ENCODE data around the gene ARID2.

The ARID2 gene

GRCh38 chr12:45933504-45933903, 204.0 kb downstream of the ARID2 start:
- no peak for DNase-seq (ENCODE audit: low read depth)

- no peak for DNase-seq (ENCODE audit: low read depth)
Measured at GRCh38 chr12:45934956-45935355, 205.4 kb downstream of the ARID2 start.

DNA sequence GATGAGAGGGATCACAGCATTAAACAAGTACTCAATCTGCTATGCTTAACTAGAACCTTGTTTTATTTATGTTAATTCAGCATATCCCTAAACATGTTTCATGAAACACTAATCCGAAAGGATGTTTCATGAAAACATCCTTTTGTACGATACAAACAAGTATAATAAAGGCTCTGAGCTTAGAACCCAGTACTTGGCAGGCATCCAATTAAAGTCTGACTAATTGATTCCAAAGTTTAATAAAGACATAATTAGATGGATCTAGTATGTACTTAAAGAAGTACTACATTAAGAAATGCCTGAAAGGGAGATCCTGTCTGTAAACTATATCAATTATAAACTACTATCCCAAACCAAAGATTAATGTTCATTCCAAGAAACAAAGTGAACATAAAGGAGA, 209.1 kb downstream of the ARID2 start:
- no peak for DNase-seq (ENCODE audit: low read depth)

DNA sequence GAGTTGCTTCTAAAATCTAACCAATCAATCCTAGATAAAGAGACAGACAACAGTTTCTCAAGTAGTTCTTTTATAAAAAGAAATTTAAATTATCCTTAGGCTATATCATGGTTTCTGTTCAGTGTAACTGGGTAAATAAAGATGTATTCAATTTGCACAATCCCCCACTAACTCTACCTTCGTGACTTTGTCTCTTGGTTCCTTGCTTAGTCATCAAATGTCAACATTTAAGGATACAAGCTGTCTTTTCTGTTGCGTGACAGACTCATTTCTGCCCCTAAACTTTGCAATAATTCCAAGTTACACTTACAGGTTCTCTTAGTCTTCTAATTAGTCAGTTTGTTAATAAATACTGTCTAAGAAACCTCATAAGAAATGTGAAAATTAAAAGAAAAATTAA, 210.3 kb downstream of the ARID2 start:
- no peak for DNase-seq (ENCODE audit: low read depth)

DNA sequence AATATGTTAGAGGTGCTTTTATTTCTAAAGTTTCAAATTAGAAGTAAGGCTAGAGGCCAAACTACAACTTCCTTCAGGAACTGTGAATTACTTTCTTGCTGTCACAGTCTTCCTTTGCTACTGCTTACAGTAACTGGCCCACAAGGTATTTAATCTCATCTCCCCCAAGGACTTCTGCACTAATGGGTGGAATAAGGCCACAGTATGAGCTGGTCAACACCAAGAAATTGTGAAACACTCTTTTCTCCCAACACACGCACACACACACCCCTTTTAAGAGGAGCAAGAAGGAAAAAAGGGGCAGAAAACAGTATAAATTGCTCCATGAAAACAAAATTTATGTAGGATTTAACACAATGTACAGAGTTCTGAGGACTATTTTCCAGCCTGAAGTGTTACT, 215.3 kb downstream of the ARID2 start:
- DNase-seq (ENCODE audit: low read depth) = no peak

GRCh38 chr12:45946435-45946834, 216.9 kb downstream of the ARID2 start:
- no peak for DNase-seq (ENCODE audit: low read depth)

GRCh38 chr12:45948546-45948945, 219.0 kb downstream of the ARID2 start:
- no peak for DNase-seq (ENCODE audit: low read depth)

Measured in T-helper 22 cell (primary cell).